22Rv1 (cell line): ENCODE results near the gene ACOD1.

Experiments used
- H3K27ac ChIP-seq: fragments of 450-650 bp; 2 replicates; pipeline ENCODE4 v1.5.1; 2017
- ZFX ChIP-seq: fragments of 450-650 bp; IDR thresholded peaks from 2 replicates; pipeline ENCODE4 v1.6.1; 2017; ENCODE audit warnings: antibody characterized with exemption, borderline replicate concordance
- TF ChIP-seq, protein P1 (sequence below): fragments of 450-650 bp; IDR thresholded peaks from 2 replicates; pipeline ENCODE4 v1.5.1; 2017; ENCODE audit warnings: mild to moderate bottlenecking

The ACOD1 gene

GRCh38 chr13:76925115-76925514 lies 23.2 kb upstream of the ACOD1 start:
- TF ChIP-seq, protein P1, sequence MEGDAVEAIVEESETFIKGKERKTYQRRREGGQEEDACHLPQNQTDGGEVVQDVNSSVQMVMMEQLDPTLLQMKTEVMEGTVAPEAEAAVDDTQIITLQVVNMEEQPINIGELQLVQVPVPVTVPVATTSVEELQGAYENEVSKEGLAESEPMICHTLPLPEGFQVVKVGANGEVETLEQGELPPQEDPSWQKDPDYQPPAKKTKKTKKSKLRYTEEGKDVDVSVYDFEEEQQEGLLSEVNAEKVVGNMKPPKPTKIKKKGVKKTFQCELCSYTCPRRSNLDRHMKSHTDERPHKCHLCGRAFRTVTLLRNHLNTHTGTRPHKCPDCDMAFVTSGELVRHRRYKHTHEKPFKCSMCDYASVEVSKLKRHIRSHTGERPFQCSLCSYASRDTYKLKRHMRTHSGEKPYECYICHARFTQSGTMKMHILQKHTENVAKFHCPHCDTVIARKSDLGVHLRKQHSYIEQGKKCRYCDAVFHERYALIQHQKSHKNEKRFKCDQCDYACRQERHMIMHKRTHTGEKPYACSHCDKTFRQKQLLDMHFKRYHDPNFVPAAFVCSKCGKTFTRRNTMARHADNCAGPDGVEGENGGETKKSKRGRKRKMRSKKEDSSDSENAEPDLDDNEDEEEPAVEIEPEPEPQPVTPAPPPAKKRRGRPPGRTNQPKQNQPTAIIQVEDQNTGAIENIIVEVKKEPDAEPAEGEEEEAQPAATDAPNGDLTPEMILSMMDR, result no peak
- no peak for TF ChIP-seq ZFX
- H3K27ac ChIP-seq, result no peak overlapping the region

GRCh38 chr13:76927955-76928354 lies 20.4 kb upstream of the ACOD1 start:
- H3K27ac ChIP-seq, result no peak overlapping the region
- no peak for TF ChIP-seq ZFX
- TF ChIP-seq, protein P1, result no peak

GRCh38 chr13:76928456-76928855 lies 19.9 kb upstream of the ACOD1 start:
- TF ChIP-seq ZFX, result no peak
- TF ChIP-seq, protein P1, result no peak
- H3K27ac ChIP-seq, result no peak overlapping the region

DNA sequence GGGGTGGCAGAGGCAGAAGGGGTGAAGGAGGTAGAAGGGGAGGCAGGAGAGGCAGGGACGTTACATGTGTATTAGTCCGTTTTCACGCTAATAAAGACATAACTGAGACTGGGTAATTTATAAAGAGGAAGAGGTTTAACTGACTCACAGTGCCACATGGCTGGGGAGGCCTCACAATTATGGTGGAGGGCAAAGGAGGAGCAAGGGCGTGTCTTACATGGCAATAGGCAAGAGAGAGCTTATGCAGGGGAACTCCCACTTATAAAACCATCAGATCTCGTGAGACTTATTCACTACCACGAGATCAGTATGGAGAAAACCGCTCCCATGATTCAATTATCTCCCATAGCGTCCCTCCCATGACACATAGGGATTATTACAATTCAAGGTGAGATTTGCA lies 19.0 kb upstream of the ACOD1 start:
- H3K27ac ChIP-seq, result no peak overlapping the region
- TF ChIP-seq, protein P1, result no peak
- no peak for TF ChIP-seq ZFX

DNA sequence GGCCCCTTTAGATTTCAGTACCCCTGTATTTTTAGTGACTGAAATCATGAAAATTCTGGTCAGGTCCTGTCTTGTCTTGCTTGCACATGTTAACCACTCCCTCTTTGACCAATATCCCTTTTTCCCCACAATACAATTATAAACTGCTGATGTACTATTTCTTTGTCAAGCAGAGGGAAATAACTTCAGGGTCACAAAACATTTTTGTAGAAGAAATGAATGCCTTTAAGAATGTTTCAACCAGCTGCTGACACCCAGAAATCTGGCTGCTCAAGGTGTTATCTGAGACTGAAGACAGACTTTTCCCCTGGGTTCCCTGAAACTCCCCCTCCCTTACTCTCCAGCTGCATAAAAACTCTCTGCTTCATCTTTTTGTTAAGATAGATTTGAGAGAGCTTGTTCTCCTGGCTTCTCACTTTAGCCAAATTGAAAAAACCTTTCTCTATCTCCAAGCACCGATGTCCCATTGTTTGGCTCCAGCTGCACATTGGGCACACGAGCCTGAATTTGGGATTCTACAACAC lies 18.4 kb upstream of the ACOD1 start:
- no peak overlapping the region for H3K27ac ChIP-seq
- TF ChIP-seq ZFX, result no peak
- TF ChIP-seq, protein P1, result no peak

GRCh38 chr13:76932076-76932475 lies 16.2 kb upstream of the ACOD1 start:
- H3K27ac ChIP-seq, result no peak overlapping the region
- TF ChIP-seq, protein P1, result no peak
- no peak for TF ChIP-seq ZFX

GRCh38 chr13:76934671-76935070 lies 13.6 kb upstream of the ACOD1 start:
- no peak overlapping the region for H3K27ac ChIP-seq
- no peak for TF ChIP-seq ZFX
- TF ChIP-seq, protein P1, result no peak
